Lung (tissue), 12 donors: Measurements from ENCODE around the gene DNAH5. TPM values are rescaled to one million over a fixed set of nuclear protein-coding genes. Genes with fewer than 3 reads are reported as not detected.

Source experiments
- ATAC-seq: fragments of 200-7000 bp; cut with Tn5 transposase; one replicate; pipeline ENCODE4 v1.9.1; 2020; ENCODE audit warnings: moderate number of reproducible peaks; ENCODE audit not compliant: insufficient read depth, low FRiP score
- DNase-seq, 3 donors: peaks; one replicate each; pipeline ENCODE4 v3.0.0-alpha.2; 2013 to 2017
- H3K27ac ChIP-seq, 2 donors: one replicate each; pipeline ENCODE4 v1.5.1; 2013; ENCODE audit warnings: mild to moderate bottlenecking in 2 of 2, moderate library complexity in 2 of 2, control low read depth in 1 of 2, inconsistent platforms in 1 of 2, low read depth in 1 of 2, low read length in 1 of 2
- H3K27me3 ChIP-seq, 3 donors: one replicate each; pipeline ENCODE4 v1.5.1; 2013; ENCODE audit warnings: low read length in 2 of 3; ENCODE audit not compliant: control insufficient read depth in 3 of 3, insufficient read depth in 3 of 3
- H3K36me3 ChIP-seq, 4 donors: one replicate each; pipeline ENCODE4 v1.5.1; 2013; ENCODE audit warnings: low read length in 4 of 4, mild to moderate bottlenecking in 1 of 4, moderate library complexity in 1 of 4; ENCODE audit not compliant: control insufficient read depth in 4 of 4, insufficient read depth in 4 of 4
- H3K4me1 ChIP-seq, 5 donors: one replicate each; pipeline ENCODE4 v1.5.1; 2013; ENCODE audit warnings: low read length in 5 of 5, mild to moderate bottlenecking in 2 of 5, moderate library complexity in 1 of 5; ENCODE audit not compliant: control insufficient read depth in 5 of 5, insufficient read depth in 5 of 5
- H3K4me3 ChIP-seq: one replicate; pipeline ENCODE4 v1.5.1; 2013; ENCODE audit warnings: mild to moderate bottlenecking, control low read depth, moderate library complexity
- H3K9ac ChIP-seq, 2 donors: one replicate each; pipeline ENCODE4 v1.5.1; 2013; ENCODE audit warnings: low read length in 2 of 2, control low read depth in 1 of 2; ENCODE audit not compliant: insufficient read depth in 1 of 2
- H3K9me3 ChIP-seq, 4 donors: one replicate each; pipeline ENCODE4 v1.5.1; 2013; ENCODE audit warnings: low read length in 3 of 4, mild to moderate bottlenecking in 1 of 4, moderate library complexity in 1 of 4; ENCODE audit not compliant: control insufficient read depth in 4 of 4, insufficient read depth in 3 of 4
- WGBS, 2 donors: extraction: QIAGEN DNeasy Blood & Tissue Kit; methylation state at CpG; one replicate each; pipeline ENCODE4 v1.1.7; 2013; 5-methylcytosine and 5-hydroxymethylcytosine counted together
- polyA plus RNA-seq, 2 donors: library from polyadenylated mRNA; stranded (reverse); fragments of 200-250 nt; gene quantifications; one replicate each; pipeline ENCODE4 v1.2.1, GENCODE V29; 2013
- total RNA-seq, 2 donors: library from RNA; depleted of rRNA in 1 of 2; stranded (reverse); fragments of >200 nt in 1 of 2; gene quantifications; one replicate each; pipeline ENCODE4 v1.2.1, GENCODE V29; 2014 to 2021
- TF ChIP-seq, protein P1 (sequence below): IDR thresholded peaks from 2 replicates; pipeline ENCODE4 v1.5.1; 2012; ENCODE audit warnings: mild to moderate bottlenecking; ENCODE audit errors: control extremely low read depth, extremely low read depth
- donor health status: control.
- donor health status: control.
- donor health status: Bipolar disorder and iron deficiency.
- donor health status: healthy.
- donor health status: DM: yes; HTN: yes; CAD: no.

Gene DNAH5
- total and polyA plus RNA-seq, 4 donors: 2.7 to 29.7 (median 16.2) TPM

DNA sequence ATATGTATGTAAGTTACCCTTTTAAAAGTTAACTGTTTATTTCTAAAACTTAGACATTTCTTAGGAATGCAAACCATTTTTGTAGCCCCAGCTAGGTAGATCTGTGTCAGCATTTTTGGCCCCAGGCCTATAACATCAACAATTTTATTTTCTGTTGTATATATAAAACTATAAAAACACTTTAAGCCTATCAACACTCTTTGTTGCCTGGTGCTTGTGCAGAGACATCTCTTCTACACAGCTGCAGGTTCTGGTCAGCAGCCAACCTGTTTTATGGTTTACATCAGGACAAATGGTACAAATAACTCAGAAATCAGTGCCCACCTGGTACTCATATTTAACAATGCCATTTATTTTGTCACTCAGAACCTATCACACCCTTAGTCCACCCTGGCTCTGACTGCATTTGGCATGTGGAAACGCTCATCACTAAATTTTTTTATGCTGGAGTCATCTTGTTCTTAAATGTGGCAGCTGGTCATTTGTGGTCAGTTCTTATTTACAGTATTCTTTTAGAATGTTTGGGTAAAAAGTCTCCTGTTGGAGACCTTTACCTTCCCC, 173.4 kb downstream of the DNAH5 start:
- H3K9ac ChIP-seq: no peak overlapping the region
- H3K4me3 ChIP-seq: no peak overlapping the region
- 78 to 94% methylated on average over 1 of the region's 1 CpG for WGBS, 2 donors
- no peak for ATAC-seq
- no peaks in the 10 kb centered on the region for H3K27me3 ChIP-seq
- no peaks in the 10 kb centered on the region for H3K9me3 ChIP-seq
- H3K4me1 ChIP-seq: no peaks in the 10 kb centered on the region
- no peak for DNase-seq
- TF ChIP-seq, protein P1, sequence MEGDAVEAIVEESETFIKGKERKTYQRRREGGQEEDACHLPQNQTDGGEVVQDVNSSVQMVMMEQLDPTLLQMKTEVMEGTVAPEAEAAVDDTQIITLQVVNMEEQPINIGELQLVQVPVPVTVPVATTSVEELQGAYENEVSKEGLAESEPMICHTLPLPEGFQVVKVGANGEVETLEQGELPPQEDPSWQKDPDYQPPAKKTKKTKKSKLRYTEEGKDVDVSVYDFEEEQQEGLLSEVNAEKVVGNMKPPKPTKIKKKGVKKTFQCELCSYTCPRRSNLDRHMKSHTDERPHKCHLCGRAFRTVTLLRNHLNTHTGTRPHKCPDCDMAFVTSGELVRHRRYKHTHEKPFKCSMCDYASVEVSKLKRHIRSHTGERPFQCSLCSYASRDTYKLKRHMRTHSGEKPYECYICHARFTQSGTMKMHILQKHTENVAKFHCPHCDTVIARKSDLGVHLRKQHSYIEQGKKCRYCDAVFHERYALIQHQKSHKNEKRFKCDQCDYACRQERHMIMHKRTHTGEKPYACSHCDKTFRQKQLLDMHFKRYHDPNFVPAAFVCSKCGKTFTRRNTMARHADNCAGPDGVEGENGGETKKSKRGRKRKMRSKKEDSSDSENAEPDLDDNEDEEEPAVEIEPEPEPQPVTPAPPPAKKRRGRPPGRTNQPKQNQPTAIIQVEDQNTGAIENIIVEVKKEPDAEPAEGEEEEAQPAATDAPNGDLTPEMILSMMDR: no peak
- no peaks in the 10 kb centered on the region for H3K36me3 ChIP-seq
- H3K27ac ChIP-seq: no peak overlapping the region

DNA sequence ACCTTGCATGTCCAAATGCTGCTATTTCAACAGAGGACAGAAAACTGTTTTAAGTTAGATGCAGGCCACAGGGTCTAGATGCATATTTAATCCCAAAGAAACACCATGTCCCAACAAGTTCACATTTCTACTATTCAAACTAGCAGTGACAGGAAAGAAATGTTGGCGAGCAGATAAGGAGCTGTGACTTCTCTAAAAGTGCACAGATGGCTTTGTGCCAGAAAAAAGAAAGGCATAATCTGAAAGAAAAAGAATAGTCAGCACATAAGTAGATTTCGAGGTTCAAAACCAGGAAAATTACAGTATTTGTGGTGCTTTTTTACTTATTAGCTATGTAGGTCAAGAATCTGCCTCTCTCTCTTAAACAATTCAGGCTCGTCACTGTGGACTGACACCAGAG, 178.3 kb downstream of the DNAH5 start:
- H3K27ac ChIP-seq: no peak overlapping the region
- no peaks in the 10 kb centered on the region for H3K36me3 ChIP-seq
- DNase-seq (peak in 1 of 3 donors; percentile 0), ATAC-seq (no peak)
- WGBS, 2 donors: 26 to 31% methylated on average over 3 of the region's 3 CpGs
- no peak overlapping the region for H3K9ac ChIP-seq
- H3K27me3 ChIP-seq: no peaks in the 10 kb centered on the region
- no peak overlapping the region for H3K4me3 ChIP-seq
- H3K9me3 ChIP-seq: no peaks in the 10 kb centered on the region
- no peaks in the 10 kb centered on the region for H3K4me1 ChIP-seq
- TF ChIP-seq, protein P1: no peak

DNA sequence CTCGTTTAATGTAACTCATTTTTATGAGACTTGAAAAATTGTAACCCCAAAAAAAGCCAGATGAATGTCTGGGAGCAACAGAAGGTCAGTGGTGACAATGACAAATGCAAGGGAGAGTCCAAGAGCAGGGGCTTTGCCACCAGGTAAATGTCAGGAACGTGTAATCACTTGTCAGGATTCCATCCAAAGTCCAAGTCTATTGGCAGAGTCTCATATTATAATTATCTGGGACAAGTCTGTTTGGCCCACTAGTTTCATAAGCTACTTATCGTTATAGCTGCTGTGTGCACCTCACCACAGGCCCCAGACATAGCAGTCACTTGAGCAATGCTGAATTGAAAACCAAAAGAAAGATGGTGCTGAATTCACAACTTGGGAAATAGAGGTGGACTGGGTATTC, 180.8 kb downstream of the DNAH5 start:
- DNase-seq: no peak
- Histone ChIP-seq H3K4me1 (no peaks in the 10 kb centered on the region), H3K4me3 (no peak overlapping the region), H3K27ac (no peak overlapping the region), H3K9me3 (peaks cover 0 to under 1% (median under 1%) of the 10 kb centered on the region in 4 donors), H3K27me3 (no peaks in the 10 kb centered on the region), H3K9ac (no peak overlapping the region), H3K36me3 (no peaks in the 10 kb centered on the region)
- no peak for ATAC-seq
- TF ChIP-seq, protein P1: no peak
- 69 to 75% methylated on average over 3 of the region's 3 CpGs for WGBS, 2 donors

DNA sequence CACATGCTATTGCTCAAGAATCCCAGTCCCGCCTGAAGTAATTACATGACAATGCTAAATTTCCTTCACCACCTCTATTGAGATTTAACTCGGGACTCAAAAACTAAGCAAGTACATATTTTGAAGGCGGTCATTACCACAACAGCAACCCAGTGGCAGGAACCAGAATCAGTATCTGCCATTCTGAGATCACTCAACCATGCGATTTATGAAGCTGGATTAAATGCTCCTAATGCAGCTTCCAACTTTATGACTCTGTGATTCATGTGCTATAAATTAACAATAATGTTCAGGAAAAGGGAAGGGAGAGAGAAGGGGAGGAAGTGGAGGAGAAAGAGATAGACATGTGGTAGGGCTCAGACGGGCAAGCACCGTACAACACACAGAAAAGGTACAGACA, 194.7 kb downstream of the DNAH5 start:
- no peak for DNase-seq

More for the DNA sequence above, 194.7 kb downstream of the DNAH5 start:
- TF ChIP-seq, protein P1: no peak
- H3K9ac ChIP-seq: no peak overlapping the region
- no peak overlapping the region for H3K27ac ChIP-seq
- WGBS, 2 donors: 60 to 61% methylated on average over 6 of the region's 6 CpGs
- no peak overlapping the region for H3K4me3 ChIP-seq
- no peaks in the 10 kb centered on the region for H3K4me1 ChIP-seq
- no peaks in the 10 kb centered on the region for H3K27me3 ChIP-seq
- H3K36me3 ChIP-seq: no peaks in the 10 kb centered on the region
- H3K9me3 ChIP-seq: peaks cover 0 to 3% (median 1%) of the 10 kb centered on the region in 4 donors
- ATAC-seq: no peak
